Measurements from ENCODE around the gene NKD1. TPM values are rescaled to one million over a fixed set of nuclear protein-coding genes. Genes with fewer than 3 reads are reported as not detected.

NKD1 gene
- total and polyA plus RNA-seq, 2 of the 8 experiments (the other 6 are each of a cell fraction or from before 2014, with no cell fraction given): 0.70 to 4.5 TPM

- no peak for FAIRE-seq
- Histone ChIP-seq H3K23me2 (ENCODE audit: low read depth, low read length) (no peaks in the 10 kb centered on the region; the same call in 1 of the 2 replicates), H2AK5ac (ENCODE audit: low read depth, low read length) (no peak overlapping the region), H2BK120ac (replicated peaks; ENCODE audit: low read depth, low read length) (no peak overlapping the region), H3K4me2 (ENCODE audit: insufficient read depth in 1 of 2, low read depth in 2 of 2, low read length in 2 of 2) (no peak overlapping the region), H4K8ac (ENCODE audit: extremely low read depth, insufficient read depth, low read length) (no peak overlapping the region), H3K18ac (ENCODE audit: extremely low read depth, low read length) (no peak overlapping the region), H2BK12ac (ENCODE audit: low read depth, low read length) (no peak overlapping the region), H2BK15ac (ENCODE audit: low read length) (no peak overlapping the region), H4K20me1 (replicated peaks in 1 of 2; ENCODE audit: control insufficient read depth in 1 of 2, insufficient read depth in 2 of 2, low read length in 2 of 2) (no peaks in the 10 kb centered on the region), H3K9me3 (ENCODE audit: insufficient read depth in 2 of 2, low read depth in 1 of 2, low read length in 1 of 2) (peaks cover 4 to 13% of the 10 kb centered on the region in 2 experiments), H4K5ac (ENCODE audit: insufficient read length, low read depth, low read length) (no peak overlapping the region), H3K4me1 (replicated peaks in 1 of 4; ENCODE audit: control insufficient read depth in 3 of 4, insufficient read depth in 4 of 4, low read length in 3 of 4) (no peaks in the 10 kb centered on the region), H3K27me3 (replicated peaks in 1 of 4; ENCODE audit: control insufficient read depth in 3 of 4, extremely low read depth in 1 of 4, insufficient read depth in 3 of 4, low read length in 3 of 4) (no peaks in the 10 kb centered on the region), H3K14ac (ENCODE audit: insufficient read length) (no peak overlapping the region), H3K79me1 (ENCODE audit: low read depth, low read length) (no peaks in the 10 kb centered on the region), H3K4ac (replicated peaks; ENCODE audit: insufficient read length, low read depth, low read length) (no peak overlapping the region), H3K27ac (ENCODE audit: low read depth, low read length) (no peak overlapping the region), H2BK20ac (ENCODE audit: low read length) (no peak overlapping the region), H3K79me2 (ENCODE audit: control insufficient read depth in 1 of 2, insufficient read depth in 2 of 2, low read length in 2 of 2) (no peaks in the 10 kb centered on the region), H3K56ac (replicated peaks; ENCODE audit: insufficient read length, low read depth, low read length) (no peak overlapping the region), H3K36me3 (ENCODE audit: control insufficient read depth in 2 of 4, insufficient read depth in 4 of 4, low read length in 3 of 4) (no peaks in the 10 kb centered on the region), H4K91ac (replicated peaks; ENCODE audit: insufficient read length, low read length) (no peak overlapping the region), H2BK5ac (ENCODE audit: low read depth, low read length) (no peak overlapping the region), H3K9ac (replicated peaks in 1 of 4; ENCODE audit: extremely low read depth in 1 of 4, low read depth in 3 of 4, low read length in 3 of 4) (no peak overlapping the region), H2AFZ (ENCODE audit: low read length) (no peak overlapping the region), H3K4me3 (ENCODE audit: extremely low read depth in 1 of 4, insufficient read depth in 2 of 4, low read depth in 3 of 4, low read length in 4 of 4) (no peak overlapping the region), H3K23ac (ENCODE audit: insufficient read length) (no peak overlapping the region)
- 80% methylated on average over 5 of the region's 7 CpGs; no CpG with 5 or more reads in 1 of the 2 experiments for WGBS, 2 experiments (ENCODE audit: extremely low coverage in 1 of 2, insufficient coverage in 1 of 2, insufficient read length in 1 of 2, insufficient replicate concordance in 2 of 2, low coverage in 1 of 2, low lambda C conversion rate in 2 of 2, missing lambda C conversion rate in 1 of 2)
- peak in 1 of 2 experiments; percentile 67 for DNase-seq (ENCODE audit: low read depth in 1 of 2, low spot score in 2 of 2)
- ChIA-PET CTCF (ENCODE audit: partially characterized antibody) (interaction anchor here (0.6 to 21.1 kb wide), 26 partner anchors 9 to 399 kb away, joined by 3 to 279 read pairs (median 4); no protein-coding TSS in a partner anchor), POLR2A (ENCODE audit: partially characterized antibody) (no interaction called here)
- TF ChIP-seq RAD21 (IDR thresholded peaks at IDR 0.05 in 1 of 2, conservative IDR thresholded peaks at IDR 0.05 in 1 of 2; ENCODE audit: low read depth in 2 of 2, low read length in 2 of 2) (peak; percentile 32 to 48; a peak in 3 of 4 replicates), CBX5 (IDR thresholded peaks at IDR 0.05; ENCODE audit: low read depth, low read length) (no peak), CTCF (IDR thresholded peaks at IDR 0.05; ENCODE audit: control extremely low read depth in 1 of 3, insufficient read depth in 1 of 3, low read depth in 1 of 3, low read length in 3 of 3) (peak; percentile 58 to 81 (median 70))
These were observed 129.2 kb downstream of the NKD1 start for GRCh38 chr16:50677351-50677750.

Measured in H1 (cell line).